Esophagus squamous epithelium (tissue), 4 donors: ENCODE data around the gene NLRP5.

ENCODE experiments used
- POLR2A ChIP-seq, 4 donors: fragments of 450-650 bp; IDR thresholded peaks; one replicate each; pipeline ENCODE4 v1.6.1; 2017; ENCODE audit warnings: antibody characterized with exemption in 4 of 4, mild to moderate bottlenecking in 4 of 4, moderate library complexity in 3 of 4
- TF ChIP-seq, protein P1 (sequence below), 6 experiments: fragments of 450-650 bp in 4 of 6; fragments of 200-600 bp in 2 of 6; sonication (generic) in 2 of 6; IDR thresholded peaks; one replicate each; pipeline ENCODE4 v1.5.1; 2016 to 2019; ENCODE audit warnings: antibody characterized with exemption in 6 of 6, mild to moderate bottlenecking in 4 of 6, moderate library complexity in 4 of 6

DNA sequence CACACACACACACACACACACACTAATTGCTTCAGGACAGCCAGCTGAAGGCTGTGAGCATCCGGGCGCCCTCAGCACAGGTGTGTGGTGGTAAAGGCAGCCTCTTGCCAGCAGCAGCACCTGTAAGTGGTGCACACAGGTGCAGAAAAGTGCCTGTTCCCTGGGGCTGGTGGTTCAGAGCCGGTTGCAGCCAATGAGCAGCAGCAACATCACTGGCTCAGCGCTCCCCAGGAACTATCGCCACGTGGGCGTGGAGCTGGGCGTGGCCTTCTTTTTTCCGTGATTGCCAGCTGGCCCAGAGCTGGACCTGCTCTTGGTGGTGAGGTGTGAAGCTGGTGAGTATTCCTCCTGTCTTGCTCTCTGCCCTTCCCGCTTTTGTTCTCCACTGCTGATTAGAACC, at the start of gene NLRP5:
- no peak for TF ChIP-seq POLR2A (IDR thresholded peaks at IDR 0.05)
- TF ChIP-seq, protein P1, sequence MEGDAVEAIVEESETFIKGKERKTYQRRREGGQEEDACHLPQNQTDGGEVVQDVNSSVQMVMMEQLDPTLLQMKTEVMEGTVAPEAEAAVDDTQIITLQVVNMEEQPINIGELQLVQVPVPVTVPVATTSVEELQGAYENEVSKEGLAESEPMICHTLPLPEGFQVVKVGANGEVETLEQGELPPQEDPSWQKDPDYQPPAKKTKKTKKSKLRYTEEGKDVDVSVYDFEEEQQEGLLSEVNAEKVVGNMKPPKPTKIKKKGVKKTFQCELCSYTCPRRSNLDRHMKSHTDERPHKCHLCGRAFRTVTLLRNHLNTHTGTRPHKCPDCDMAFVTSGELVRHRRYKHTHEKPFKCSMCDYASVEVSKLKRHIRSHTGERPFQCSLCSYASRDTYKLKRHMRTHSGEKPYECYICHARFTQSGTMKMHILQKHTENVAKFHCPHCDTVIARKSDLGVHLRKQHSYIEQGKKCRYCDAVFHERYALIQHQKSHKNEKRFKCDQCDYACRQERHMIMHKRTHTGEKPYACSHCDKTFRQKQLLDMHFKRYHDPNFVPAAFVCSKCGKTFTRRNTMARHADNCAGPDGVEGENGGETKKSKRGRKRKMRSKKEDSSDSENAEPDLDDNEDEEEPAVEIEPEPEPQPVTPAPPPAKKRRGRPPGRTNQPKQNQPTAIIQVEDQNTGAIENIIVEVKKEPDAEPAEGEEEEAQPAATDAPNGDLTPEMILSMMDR (IDR thresholded peaks at IDR 0.05) = no peak
